Chondrocyte (in vitro differentiated cells): ENCODE results near the gene PRR5L. TPM values are rescaled to one million over a fixed set of nuclear protein-coding genes. Genes with fewer than 3 reads are reported as not detected.

Experiments
- DNase-seq: peaks from one replicate; pipeline ENCODE4 v3.0.0; 2021; ENCODE audit warnings: mixed read lengths, low spot score
- H3K27ac Mint-ChIP-seq: one replicate; pipeline ENCODE4 v1.8.0; 2021; ENCODE audit warnings: mild to moderate bottlenecking, moderate library complexity, mixed read lengths; ENCODE audit not compliant: unreplicated experiment
- H3K27me3 Mint-ChIP-seq: 2 replicates; pipeline ENCODE4 v1.8.0; 2021; ENCODE audit warnings: low read depth, mixed read lengths
- H3K36me3 Mint-ChIP-seq: 2 replicates; pipeline ENCODE4 v1.8.0; 2021; ENCODE audit warnings: low read depth, mixed read lengths
- H3K4me1 Mint-ChIP-seq: 2 replicates; pipeline ENCODE4 v1.8.0; 2021; ENCODE audit warnings: low read depth, mild to moderate bottlenecking, mixed read lengths
- H3K4me3 Mint-ChIP-seq: one replicate; pipeline ENCODE4 v1.8.0; 2021; ENCODE audit warnings: mild to moderate bottlenecking, moderate library complexity, mixed read lengths; ENCODE audit not compliant: unreplicated experiment
- H3K9me3 Mint-ChIP-seq: 2 replicates; pipeline ENCODE4 v1.8.0; 2021; ENCODE audit warnings: low read depth, mixed read lengths
- CTCF ChIP-seq: fragments of 200-600 bp; sonication (generic); IDR thresholded peaks from 2 replicates; pipeline ENCODE4 v1.5.0; 2021; ENCODE audit warnings: antibody characterized with exemption, mild to moderate bottlenecking, moderate library complexity
- total RNA-seq: library from RNA; stranded (reverse); gene quantifications from 3 replicates; pipeline ENCODE4 v1.2.1, GENCODE V29; 2021

PRR5L gene
- total RNA-seq, 1 donor from 2014 or later, result 50.7 TPM

GRCh38 chr11:36498721-36499120 lies 202.6 kb downstream of the PRR5L start:
- Mint-ChIP-seq H3K9me3 (no peaks in the 10 kb centered on the region), H3K36me3 (peaks cover 6% of the 10 kb centered on the region), H3K4me1 (peaks cover 32% of the 10 kb centered on the region), H3K27me3 (no peaks in the 10 kb centered on the region), H3K27ac (no peak overlapping the region), H3K4me3 (no peak overlapping the region)
- TF ChIP-seq CTCF, result no peak
- DNase-seq, result no peak

- Mint-ChIP-seq H3K4me3 (no peak overlapping the region), H3K27me3 (no peaks in the 10 kb centered on the region), H3K9me3 (no peaks in the 10 kb centered on the region), H3K27ac (no peak overlapping the region), H3K4me1 (peaks cover 37% of the 10 kb centered on the region), H3K36me3 (peaks cover 6% of the 10 kb centered on the region)
- DNase-seq, result no peak
- TF ChIP-seq CTCF, result no peak
Measured at GRCh38 chr11:36499315-36499714, 203.2 kb downstream of the PRR5L start.

- H3K27ac Mint-ChIP-seq, result peak overlapping the region; percentile 90
- no peak for TF ChIP-seq CTCF
- no peaks in the 10 kb centered on the region for H3K27me3 Mint-ChIP-seq
- H3K4me3 Mint-ChIP-seq, result no peak overlapping the region
- no peak for DNase-seq
- H3K36me3 Mint-ChIP-seq, result peaks cover 9% of the 10 kb centered on the region
- peaks cover 43% of the 10 kb centered on the region for H3K4me1 Mint-ChIP-seq
- H3K9me3 Mint-ChIP-seq, result no peaks in the 10 kb centered on the region
Measured at GRCh38 chr11:36500315-36500721, 204.2 kb downstream of the PRR5L start.

- H3K27ac Mint-ChIP-seq, result peak overlapping the region; percentile 90
Measured at GRCh38 chr11:36501236-36501635, 205.1 kb downstream of the PRR5L start.

GRCh38 chr11:36507824-36508489 lies 211.9 kb downstream of the PRR5L start:
- Mint-ChIP-seq H3K9me3 (no peaks in the 10 kb centered on the region), H3K4me3 (peak overlapping the region; percentile 100), H3K4me1 (peaks cover 54% of the 10 kb centered on the region), H3K27ac (peak overlapping the region; percentile 100), H3K27me3 (no peaks in the 10 kb centered on the region), H3K36me3 (peaks cover 4% of the 10 kb centered on the region)
- no peak for DNase-seq
- no peak for TF ChIP-seq CTCF

More at GRCh38 chr11:36501236-36501635, 205.1 kb downstream of the PRR5L start:
- no peaks in the 10 kb centered on the region for H3K27me3 Mint-ChIP-seq
- no peak for TF ChIP-seq CTCF
- no peak for DNase-seq
- H3K9me3 Mint-ChIP-seq, result no peaks in the 10 kb centered on the region
- peaks cover 52% of the 10 kb centered on the region for H3K4me1 Mint-ChIP-seq
- no peak overlapping the region for H3K4me3 Mint-ChIP-seq
- H3K36me3 Mint-ChIP-seq, result peaks cover 8% of the 10 kb centered on the region
